GM21737 (cell line): Measurements from ENCODE around the gene RNF220.
"Not testable (repeated sequence)": the region's sequence is repeated elsewhere in the genome, so short reads cannot be mapped to it uniquely, and the experiment has no call there.

Experiments
- ATAC-seq: cut with Tn5 transposase; IDR thresholded peaks from one replicate; pipeline ENCODE4 v1.9.1; 2021; ENCODE audit warnings: mild to moderate bottlenecking, moderate library complexity; ENCODE audit not compliant: unreplicated experiment

The RNF220 gene

DNA sequence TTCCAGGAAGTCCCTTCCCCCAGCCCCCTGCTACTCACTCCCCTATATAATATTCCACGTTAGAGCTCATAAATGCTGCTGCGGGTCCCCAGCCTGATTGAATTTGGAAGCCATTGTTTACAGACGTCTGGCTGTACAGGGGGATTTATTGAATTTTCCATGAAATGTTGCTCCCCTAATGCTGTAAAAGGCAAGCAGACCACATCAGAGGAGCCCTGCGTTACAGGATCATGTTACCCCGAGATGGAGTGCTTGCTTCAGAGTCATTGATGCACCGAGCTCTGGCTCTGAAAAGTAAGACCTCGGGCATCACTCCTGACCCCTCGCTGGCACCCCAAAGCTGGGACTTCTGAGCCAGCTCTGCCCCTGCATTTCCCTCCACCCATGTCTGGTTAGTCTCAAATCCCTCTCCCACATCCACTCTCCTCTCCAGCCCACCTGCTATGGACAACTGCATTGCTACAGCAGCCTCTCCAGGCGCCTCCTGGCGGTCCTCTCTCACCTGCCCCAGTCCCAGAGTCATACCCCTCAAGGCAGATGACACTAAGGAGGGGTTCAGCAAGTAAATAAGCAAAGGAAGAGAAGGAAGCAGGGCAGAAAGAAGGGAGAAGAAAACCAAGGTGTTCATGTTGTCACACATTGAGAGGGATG, 141.5 kb downstream of the RNF220 start:
- ATAC-seq: no peak

DNA sequence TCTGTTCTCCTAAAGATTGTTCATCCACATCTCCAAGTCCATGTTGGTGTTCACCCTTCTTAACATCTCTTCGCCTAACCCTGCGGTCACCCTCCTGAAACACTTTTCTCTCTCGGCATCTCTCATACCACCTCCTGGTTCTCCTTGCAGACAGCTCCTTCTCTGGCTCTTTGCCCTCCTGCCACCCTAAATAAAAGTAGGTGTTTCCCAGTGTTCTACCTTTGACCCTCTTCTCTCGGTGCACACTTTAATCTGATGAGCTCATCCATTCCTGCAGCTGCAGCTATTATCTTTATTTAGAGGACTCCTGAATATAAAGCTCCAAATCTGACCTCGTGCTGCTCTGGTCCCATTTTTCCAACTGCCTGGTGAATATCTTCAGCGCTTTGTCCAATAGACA, 142.3 kb downstream of the RNF220 start:
- no peak for ATAC-seq

DNA sequence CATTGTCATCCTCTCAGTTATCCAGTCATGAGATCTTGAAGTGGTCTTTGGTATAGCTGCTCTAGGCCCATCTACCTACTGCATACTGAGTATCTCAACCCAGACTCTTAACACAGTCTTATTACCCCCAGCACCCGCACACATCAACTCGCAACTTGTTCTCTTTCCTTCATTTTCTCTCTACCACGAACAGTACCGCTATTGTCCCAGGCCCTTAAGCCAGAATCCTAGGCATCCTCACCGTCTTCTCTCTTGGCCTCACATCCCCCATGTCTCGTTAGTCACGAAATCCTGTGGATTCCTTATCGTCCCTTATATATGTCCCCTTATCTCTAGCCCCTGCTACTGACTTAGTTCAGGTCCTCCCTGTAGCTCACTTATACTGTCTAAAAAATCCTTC, 142.8 kb downstream of the RNF220 start:
- no peak for ATAC-seq

DNA sequence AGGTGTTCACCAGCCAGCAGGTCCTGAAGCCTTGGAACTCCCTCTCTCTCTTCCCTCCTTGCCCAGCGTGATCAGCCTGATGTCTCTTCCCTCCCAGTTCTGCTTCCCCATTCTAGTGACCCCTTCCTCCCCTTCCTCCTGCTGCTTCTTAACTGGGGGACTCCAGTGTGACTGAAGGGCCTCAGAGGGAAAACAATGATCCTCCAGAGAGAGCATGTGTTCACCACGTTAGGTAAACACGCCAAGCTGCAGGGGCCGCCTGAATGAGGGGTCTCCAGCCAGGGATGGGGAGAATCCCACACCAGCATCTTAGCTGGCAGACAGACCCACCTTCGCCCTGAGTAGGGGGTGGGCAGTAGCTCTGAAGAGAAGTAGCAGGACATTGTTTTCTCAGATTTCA, 144.5 kb downstream of the RNF220 start:
- ATAC-seq: no peak

DNA sequence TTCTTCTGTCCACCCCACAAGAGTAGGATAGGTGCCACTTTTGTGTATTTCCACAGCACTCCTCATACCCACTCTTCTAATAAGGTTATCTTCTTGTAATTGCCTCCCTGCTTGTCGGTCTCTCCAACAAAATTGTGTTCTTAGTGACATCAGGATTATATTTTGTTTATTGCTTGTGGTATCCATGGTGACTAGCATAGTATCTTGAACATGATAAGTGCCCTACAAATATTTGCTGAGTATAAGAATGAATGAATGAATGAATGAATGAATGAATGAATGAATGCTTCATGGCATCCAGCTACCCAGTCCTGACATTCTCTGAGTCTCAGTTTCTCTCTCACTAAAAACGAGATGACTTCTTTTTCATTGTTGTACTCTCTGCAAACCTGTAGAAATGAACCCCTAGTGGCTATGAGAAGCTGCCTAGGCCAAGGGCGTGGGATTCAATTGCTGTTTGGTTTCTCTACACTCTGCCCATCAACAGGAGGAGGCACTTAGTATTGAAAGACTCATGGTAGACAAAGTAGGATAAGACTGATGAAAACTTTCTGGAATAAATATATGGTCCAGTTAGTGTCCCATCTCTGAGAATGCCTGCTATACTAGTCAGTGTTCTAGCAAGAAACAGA, 148.2 kb downstream of the RNF220 start:
- ATAC-seq: no peak

DNA sequence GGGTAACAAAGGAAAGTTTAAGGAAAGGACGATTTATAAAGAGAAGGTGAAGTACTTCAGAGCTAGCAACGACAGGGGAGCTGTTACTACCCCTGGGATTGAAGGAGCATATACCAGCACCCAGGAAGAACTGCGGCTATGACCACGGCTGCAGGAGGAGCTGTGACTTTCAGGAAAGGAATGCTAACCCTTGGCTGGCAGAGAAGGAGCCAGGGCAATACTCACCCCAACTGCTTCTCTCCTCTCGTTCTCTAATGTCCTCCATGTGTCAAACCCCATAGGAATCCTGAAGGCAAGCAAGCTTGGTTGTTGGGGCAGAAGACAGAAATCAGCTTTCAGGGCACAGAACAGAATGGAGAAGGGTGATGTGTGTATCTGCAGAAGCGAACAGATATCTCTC, 148.7 kb downstream of the RNF220 start:
- ATAC-seq: no peak

DNA sequence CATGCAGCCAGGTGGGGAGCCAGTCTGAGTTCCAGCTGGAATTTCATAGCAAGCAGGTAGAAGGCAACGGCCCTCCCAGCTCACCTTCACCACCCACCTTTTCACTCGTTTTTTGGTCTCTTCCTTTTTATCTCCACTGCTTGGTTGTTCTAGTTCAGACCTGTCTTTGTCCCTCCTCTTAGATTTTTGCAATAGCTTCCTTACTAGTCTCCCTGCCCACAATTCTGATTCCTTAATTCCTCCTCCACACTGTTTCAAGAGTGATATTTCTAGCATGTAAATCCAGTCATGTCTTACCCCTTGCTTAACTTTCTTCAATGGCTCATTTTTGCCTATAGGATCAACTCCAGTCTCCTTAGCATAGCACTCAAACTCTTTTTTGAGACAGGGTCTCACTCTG, 149.7 kb downstream of the RNF220 start:
- ATAC-seq: no peak

DNA sequence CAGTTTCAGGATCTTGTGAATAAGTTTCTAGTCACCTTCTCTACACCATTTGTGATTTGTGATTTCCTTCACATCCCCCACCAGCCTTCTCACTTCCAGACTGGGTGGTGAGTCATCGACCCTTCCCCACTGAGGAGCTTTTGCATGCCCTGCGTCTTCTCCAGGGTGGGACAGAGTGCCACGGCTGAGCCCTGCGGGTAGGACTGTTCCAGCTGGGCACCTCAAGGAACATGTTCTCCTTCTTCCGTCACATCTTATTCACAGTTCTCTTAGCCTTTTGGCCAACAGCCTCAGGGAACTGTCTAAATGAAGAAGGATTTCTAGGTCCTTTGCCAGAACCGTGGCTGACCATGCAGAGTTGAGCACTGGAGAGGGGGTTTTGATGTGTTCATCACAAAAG, 152.7 kb downstream of the RNF220 start:
- no peak for ATAC-seq

DNA sequence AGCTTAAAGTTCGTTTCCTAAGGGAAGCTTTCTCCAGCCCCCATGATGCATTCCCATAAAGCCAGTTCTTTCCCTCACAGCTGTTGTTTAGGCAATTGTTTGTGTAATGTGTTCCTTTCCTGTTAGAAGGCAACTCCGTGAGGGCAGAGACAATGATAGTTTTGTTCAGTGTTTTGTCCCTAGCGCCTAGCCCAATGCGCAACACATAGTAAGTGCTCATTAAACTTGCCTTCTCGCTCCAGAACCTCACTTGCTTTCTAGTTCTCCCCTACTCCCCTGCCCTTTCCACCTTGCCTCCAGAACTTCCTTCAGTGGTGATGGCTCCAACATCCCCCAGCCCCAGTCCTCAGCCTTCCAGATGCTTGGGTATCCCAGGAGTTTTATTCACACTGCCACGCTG, 153.8 kb downstream of the RNF220 start:
- no peak for ATAC-seq

DNA sequence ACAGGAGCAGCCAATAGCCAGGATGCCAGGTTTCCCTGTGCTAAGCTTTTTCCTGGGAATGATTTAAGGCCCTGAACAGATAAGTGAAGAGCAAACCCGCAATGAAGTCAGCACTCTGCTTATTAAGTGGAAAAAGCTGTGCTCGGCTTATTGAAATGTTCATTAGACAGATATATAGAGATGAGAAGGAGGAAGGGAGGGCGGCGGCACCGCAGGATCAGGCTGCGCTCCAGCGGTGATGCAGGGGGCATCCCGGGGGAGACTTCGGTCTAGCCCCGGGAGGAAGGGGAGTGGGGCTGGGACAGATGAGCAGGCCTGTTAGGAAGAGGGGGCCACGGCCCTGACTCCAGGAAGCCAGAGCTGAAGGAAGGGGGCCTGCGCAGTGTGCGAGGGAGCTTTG, 154.3 kb downstream of the RNF220 start:
- no peak for ATAC-seq

DNA sequence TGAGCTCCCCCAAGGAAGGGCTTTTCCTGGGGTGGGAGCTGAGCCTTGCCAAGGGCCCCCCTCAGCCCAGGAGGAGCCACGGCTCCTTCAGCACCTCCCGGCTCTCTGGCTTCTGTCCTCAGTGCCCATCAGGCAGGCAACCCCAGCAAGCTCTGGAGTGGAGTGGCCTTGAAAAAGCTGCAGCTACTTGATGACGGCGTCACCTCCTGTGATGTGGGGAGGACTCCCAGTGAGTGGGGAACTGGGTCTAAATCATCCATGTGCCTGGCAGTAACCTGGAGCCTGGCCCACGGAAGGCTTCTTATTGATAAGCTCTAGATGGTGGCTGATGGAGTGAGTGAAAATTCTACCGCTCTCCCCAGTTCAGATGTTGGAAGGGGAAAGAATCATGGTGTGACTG, 154.9 kb downstream of the RNF220 start:
- no peak for ATAC-seq

DNA sequence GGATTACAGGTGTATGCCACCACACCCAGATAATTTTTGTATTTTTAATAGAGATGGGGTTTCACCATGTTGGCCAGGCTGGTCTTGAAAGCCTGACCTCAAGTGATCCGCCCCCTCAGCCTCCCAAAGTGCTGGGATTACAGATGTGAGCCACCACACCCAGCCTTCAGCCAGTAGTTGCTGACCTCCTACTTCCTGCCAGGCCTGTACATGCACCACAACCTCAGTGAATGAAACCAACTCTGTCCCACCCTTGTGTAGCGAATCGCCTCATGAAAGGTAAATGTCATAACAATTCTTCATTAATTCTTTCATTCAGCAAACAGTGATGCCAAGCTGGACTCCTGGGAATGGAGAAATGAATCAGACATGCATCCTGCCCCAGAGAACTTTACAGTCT, 155.6 kb downstream of the RNF220 start:
- ATAC-seq: not testable (repeated sequence)

DNA sequence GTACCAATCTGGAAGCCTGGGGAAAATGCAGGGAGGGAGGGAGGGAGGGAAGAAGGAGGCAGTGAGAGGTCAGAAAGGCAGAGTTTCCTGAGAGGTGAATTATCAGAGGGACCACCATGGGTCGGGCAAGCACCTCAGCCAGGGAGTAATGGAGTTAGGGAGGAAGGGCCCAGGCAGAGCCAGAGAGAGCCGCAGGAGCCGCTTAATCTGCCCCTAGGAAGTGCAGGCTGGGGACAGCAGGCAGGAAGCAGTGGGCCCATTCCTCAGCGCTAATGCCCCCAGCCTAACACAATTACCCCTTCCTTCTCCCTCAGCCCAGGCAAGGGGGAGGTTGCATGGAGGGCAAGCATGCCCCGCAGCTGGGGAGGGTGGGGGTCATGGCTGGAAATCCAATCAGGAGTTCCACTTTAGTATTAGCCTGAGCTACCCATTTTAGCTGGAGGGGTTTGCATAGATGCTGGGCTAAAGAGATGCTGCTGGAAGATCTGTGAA, 160.2 kb downstream of the RNF220 start:
- ATAC-seq: no peak

DNA sequence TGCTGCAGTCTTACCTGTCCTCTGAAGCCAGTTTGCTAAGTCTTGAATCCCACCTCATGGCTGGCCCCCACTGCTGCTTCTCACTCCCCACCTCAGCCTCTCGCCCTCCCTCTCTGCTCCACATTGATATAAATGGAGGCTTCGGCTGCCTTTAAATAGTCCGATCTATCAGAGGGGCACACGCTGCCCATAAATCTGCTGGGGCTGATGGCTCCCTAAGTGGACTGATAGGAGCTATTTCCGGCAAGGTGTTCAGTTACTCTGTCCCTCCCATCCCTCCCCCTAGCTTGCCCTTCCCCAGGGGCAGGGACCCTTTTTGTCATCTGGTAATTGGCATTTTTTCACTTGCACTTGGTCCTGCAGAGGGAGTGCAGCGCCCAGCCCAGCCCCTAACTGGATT, 160.8 kb downstream of the RNF220 start:
- no peak for ATAC-seq

DNA sequence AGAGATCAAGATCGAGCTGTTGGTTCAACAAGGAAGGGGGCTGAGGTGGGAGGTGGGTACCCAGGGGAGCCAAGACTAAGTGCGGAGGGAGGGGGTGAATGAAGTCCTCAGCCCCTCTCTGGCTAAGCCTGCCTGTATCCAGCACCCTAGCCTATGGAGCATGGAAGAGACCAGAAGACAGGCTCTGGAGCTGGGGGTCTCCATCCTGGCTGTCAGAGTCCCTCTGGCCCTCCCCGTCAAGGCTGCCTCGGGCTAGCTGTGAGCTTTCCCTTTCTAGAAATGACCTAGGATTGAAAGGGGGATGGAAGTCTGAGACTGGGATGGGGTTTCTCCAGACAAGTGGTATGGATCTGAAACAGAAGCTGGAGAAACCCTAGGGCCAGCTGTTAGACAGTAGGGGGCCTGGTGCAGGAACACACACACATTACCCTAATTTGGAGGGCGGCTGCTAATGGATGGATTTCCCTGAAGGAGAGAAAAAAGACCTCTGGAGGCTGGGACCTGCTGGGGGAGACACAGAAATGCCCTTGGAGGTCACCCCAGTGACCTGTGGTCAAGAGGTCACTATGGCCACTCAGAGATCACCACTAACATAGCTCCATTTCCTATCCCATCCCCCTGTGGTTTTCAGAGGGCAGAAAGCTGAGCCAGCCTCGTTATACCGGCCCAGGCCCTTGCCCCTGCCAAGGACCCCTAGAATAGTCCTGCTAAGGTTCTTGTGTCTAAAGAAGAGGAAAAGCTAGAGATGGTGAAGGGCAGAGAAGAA, 161.4 kb downstream of the RNF220 start:
- no peak for ATAC-seq

DNA sequence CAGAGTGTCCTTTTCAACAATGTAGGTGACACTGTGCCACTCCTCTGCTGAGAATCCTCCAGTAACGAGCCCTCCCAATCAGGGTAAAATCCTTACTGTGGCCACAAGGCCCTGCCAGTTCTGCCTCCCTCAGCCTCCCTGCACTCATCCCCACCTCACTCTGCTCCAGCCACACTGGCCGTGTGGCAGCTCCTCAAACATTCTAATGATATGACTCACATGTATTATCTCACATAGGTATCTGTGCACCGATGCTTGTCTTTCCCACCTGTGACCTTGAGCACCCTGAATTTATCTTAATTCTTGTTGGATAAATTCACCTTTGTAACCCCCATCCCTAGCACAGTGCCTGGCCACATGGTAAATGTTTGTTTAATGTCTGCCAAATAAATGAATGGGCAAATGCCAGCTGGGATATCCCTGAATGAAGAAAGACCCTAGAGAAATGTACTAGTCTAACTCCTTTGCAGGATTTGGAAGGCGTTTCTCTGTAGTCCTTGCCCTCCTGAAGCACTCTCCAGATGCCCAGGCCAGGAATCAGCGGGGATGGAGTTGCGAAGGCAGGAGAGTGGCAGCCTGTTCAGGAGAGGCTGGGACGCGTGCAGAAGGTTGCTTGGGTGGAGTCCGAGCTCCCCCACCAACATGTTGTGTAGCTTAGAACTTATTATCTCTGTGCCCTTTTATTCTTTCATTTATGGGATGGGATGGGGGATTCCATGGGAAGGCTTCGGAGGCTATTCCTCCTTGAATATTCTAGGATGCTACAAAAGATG, 163.3 kb downstream of the RNF220 start:
- ATAC-seq: no peak

DNA sequence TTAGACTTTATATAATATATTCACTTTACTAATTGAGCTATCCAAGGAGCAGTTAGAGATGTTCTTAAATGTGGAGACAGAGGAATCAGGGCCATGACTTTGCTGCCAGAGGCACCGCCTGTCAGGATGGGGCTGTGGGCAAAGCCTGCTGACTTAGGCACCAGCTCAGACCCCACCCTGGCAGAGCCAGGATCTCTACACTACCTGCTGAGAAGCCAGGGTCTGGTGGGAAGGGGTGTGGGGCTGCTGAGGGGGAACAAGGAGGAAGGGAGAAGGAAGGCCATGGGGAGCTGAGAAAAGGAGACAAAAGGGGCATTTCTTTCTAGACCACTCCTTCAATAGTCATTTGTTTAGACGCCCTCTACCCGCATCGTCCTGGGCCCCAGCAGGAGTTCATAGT, 164.4 kb downstream of the RNF220 start:
- no peak for ATAC-seq

DNA sequence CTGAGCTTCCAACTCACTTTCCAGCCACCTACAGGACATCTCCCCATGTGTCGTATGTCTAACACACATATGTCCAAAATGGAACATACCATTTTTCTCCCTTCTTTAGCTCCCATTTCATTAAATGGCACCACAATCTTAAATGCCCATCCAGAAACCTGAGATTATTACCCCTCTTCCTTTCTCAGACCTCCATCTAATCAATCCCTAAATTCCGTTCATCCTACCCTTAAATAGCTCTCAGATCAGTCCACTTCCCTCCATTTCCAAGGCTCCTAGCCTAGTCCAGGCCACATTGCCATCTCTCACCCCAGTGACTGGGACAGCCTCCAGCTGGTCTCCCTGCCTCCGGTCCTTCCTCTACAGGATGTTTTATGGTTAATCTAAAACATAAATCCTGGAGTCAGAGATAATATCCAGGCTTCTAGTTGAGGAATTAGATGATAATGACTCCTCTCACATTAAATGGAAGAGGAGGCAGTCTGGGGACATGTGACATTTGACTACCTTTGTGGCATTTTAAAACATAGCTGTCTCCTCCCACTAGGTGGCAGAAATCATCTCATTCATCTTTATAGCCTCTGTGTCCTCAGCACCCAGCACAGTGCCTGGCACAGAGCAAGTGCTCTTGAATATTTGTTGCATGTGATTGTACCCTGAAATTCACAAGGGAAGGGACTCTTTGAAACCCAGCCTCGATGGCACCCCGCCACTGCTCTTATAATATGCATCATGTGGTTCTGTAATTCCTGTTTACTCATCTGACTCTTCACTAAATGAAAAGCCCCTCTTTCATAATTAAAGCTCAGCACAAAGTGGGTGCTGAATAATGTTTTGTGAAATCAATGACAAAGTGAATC, 166.9 kb downstream of the RNF220 start:
- ATAC-seq: no peak

DNA sequence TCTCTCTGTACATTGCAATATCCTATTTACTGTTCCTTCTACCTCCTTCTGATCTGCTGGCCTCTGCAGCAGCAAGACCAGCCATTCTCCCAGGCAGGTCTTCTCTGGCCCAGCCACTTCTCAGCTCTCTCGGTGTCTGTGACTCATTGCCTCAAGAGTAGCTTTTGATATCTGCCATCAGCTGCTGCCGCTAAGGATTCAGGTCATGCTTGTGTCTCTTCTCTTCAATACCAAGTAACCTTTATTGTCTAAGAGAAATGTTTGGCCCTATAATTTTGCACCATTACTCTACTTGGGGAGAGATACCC, 167.5 kb downstream of the RNF220 start:
- ATAC-seq: no peak

DNA sequence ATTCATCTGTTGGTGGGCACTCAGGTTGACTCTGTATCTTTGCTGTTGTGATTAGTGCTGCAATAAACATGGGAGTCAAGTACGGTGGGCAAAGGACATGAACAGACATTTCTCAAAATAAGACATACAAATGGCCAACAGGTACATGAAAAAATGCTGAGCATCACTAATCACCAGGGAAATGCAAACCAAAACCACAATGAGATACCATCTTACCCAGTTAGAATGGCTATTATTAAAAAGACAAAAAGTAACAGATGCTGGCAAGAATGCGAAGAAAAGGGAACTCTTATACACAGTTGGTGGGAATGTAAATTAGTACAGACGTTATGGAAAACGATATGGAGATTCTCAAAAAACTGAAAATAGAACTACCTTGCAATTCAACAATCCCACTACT, 170.3 kb downstream of the RNF220 start:
- no peak for ATAC-seq
